Endothelial cell of umbilical vein (primary cell): ENCODE measurements around the gene MTFP1. TPM values are rescaled to one million over a fixed set of nuclear protein-coding genes. Genes with fewer than 3 reads are reported as not detected.

Experiments used
- BruUV-seq: library from RNA; stranded (reverse); fragments of 400-500 nt; replicated peaks from 2 replicates; lab custom pipeline; 2021; lab: Mats Ljungman, UMichigan
- CTCF ChIA-PET: fragments of 300-600, 350-600 bp; sonication (Branson Sonifier 250); formaldehyde crosslinking; loops from one replicate; lab custom pipeline; 2021; ENCODE audit warnings: antibody characterized with exemption, inconsistent platforms; lab: Charles Lee
- POLR2A ChIA-PET: fragments of 300-600, 350-600 bp; sonication (Branson Sonifier 250); formaldehyde crosslinking; loops from one replicate; lab custom pipeline; 2021; ENCODE audit warnings: antibody characterized with exemption, inconsistent platforms; lab: Charles Lee
- DNase-seq: peaks from one replicate; pipeline ENCODE4 v3.0.0-alpha.2; 2011; ENCODE audit warnings: low read depth, low spot score
- FAIRE-seq: peaks from 2 replicates; lab custom pipeline; 2011; peaks lifted over from hg19 to GRCh38; lab: Jason Lieb, UNC
- H2AFZ ChIP-seq: 2 replicates; pipeline ENCODE4 v1.6.0; 2012; ENCODE audit warnings: low read depth, low read length, control low read depth, inconsistent platforms
- H3K27ac ChIP-seq: 2 replicates; pipeline ENCODE4 v1.5.1; 2011; ENCODE audit warnings: low read depth, mild to moderate bottlenecking, control low read depth, low read length, moderate library complexity; ENCODE audit not compliant: insufficient read depth
- H3K27me3 ChIP-seq, 2 experiments: 2 replicates each; pipeline versions ENCODE4 v1.6.0 to v1.6.1; 2011; ENCODE audit warnings: low read length in 2 of 2, mixed read lengths in 1 of 2; ENCODE audit not compliant: control insufficient read depth in 2 of 2, insufficient read depth in 2 of 2
- H3K36me3 ChIP-seq, 2 experiments: 2 replicates in 1 of 2; 3 replicates in 1 of 2; pipeline ENCODE4 v1.5.1; 2011; ENCODE audit warnings: low read length in 2 of 2, mild to moderate bottlenecking in 1 of 2, moderate library complexity in 1 of 2; ENCODE audit not compliant: control insufficient read depth in 2 of 2, insufficient read depth in 2 of 2; ENCODE audit errors: extremely low read depth in 1 of 2
- H3K4me1 ChIP-seq: 3 replicates; pipeline ENCODE4 v1.5.1; 2011; ENCODE audit warnings: mild to moderate bottlenecking, low read length; ENCODE audit not compliant: control insufficient read depth, insufficient read depth; ENCODE audit errors: extremely low read depth
- H3K4me2 ChIP-seq: 2 replicates; pipeline ENCODE4 v1.6.1; 2011; ENCODE audit warnings: low read length, control low read depth, mixed read lengths; ENCODE audit not compliant: insufficient read depth
- H3K4me3 ChIP-seq, 3 experiments: fragments of 200-600 bp in 1 of 3; sonication (generic), shearing (Covaris generic) in 1 of 3; replicated peaks in 1 of 3; 2 replicates each; pipeline ENCODE4 v1.5.1; 2011 to 2016; ENCODE audit warnings: control low read depth in 3 of 3, low read length in 3 of 3, mild to moderate bottlenecking in 2 of 3, inconsistent platforms in 1 of 3, low read depth in 1 of 3, moderate library complexity in 1 of 3; ENCODE audit not compliant: insufficient read depth in 1 of 3
- H3K79me2 ChIP-seq: 2 replicates; pipeline ENCODE4 v1.6.0; 2012; ENCODE audit warnings: low read length, inconsistent platforms; ENCODE audit not compliant: control insufficient read depth, insufficient read depth
- H3K9ac ChIP-seq: replicated peaks from 2 replicates; pipeline ENCODE3; 2011; ENCODE audit warnings: low read length, control low read depth; ENCODE audit not compliant: insufficient read depth; ENCODE audit errors: extremely low read depth
- H3K9me1 ChIP-seq: replicated peaks from 3 replicates; pipeline ENCODE4 v1.6.0; 2011; ENCODE audit warnings: mild to moderate bottlenecking, low read length; ENCODE audit not compliant: control insufficient read depth, insufficient read depth; ENCODE audit errors: extremely low read depth
- H3K9me3 ChIP-seq: replicated peaks from 2 replicates; pipeline ENCODE4 v1.5.1; 2012; ENCODE audit warnings: low read length, inconsistent platforms; ENCODE audit not compliant: control insufficient read depth, insufficient read depth
- H4K20me1 ChIP-seq: replicated peaks from 2 replicates; pipeline ENCODE3; 2011; ENCODE audit warnings: mild to moderate bottlenecking, low read length; ENCODE audit not compliant: control insufficient read depth, insufficient read depth; ENCODE audit errors: extremely low read depth
- CTCF ChIP-seq, 2 donors: IDR thresholded peaks; 1 replicate in 1 of 2; 2 replicates in 1 of 2; pipeline ENCODE4 v1.5.1; 2011; ENCODE audit warnings: low read length in 2 of 2, mild to moderate bottlenecking in 2 of 2, moderate library complexity in 2 of 2, control low read depth in 1 of 2, inconsistent platforms in 1 of 2, low read depth in 1 of 2; ENCODE audit not compliant: insufficient read depth in 1 of 2; ENCODE audit errors: extremely low read depth in 1 of 2
- EZH2 ChIP-seq: IDR thresholded peaks from 2 replicates; pipeline ENCODE4 v1.6.1; 2012; ENCODE audit warnings: borderline replicate concordance, low read depth, mild to moderate bottlenecking, moderate library complexity, low read length, inconsistent platforms; ENCODE audit not compliant: severe bottlenecking
- FOS ChIP-seq: IDR thresholded peaks from 2 replicates; pipeline ENCODE4 v1.6.1; 2011; ENCODE audit warnings: mild to moderate bottlenecking, low read length, moderate library complexity, borderline replicate concordance; ENCODE audit not compliant: insufficient read depth
- GATA2 ChIP-seq: IDR thresholded peaks from 2 replicates; pipeline ENCODE4 v1.7.0; 2011; ENCODE audit warnings: low read depth, mild to moderate bottlenecking, moderate library complexity, mixed read lengths, low read length; ENCODE audit not compliant: insufficient read length, insufficient read depth
- JUN ChIP-seq: IDR thresholded peaks from 2 replicates; pipeline ENCODE4 v1.6.1; 2011; ENCODE audit warnings: borderline replicate concordance, low read depth; ENCODE audit not compliant: insufficient read length, insufficient read depth
- MYC ChIP-seq: IDR thresholded peaks from one replicate; pipeline ENCODE4 v1.6.1; 2011; ENCODE audit warnings: mild to moderate bottlenecking, low read depth, low read length
- POLR2A ChIP-seq: IDR thresholded peaks from 2 replicates; pipeline ENCODE4 v1.6.1; 2012; ENCODE audit warnings: low read depth, mild to moderate bottlenecking, control low read depth, low read length
- POLR2AphosphoS5 ChIP-seq: IDR thresholded peaks from 2 replicates; pipeline ENCODE4 v1.6.1; 2012; ENCODE audit warnings: low read depth, mild to moderate bottlenecking, control low read depth, low read length, moderate library complexity; ENCODE audit not compliant: insufficient read depth
- dilution Hi-C: fragments of 300-500 bp; cut with MboI; formaldehyde crosslinking; loops from one replicate; pipeline ENCODE4 v1.15.0; 2019; ENCODE audit warnings: low sequenced_read_pairs; ENCODE audit not compliant: extremely low pct_ligation_motif_present
- intact Hi-C: fragments of 100-400 bp; cut with micrococcal nuclease; formaldehyde crosslinking; loops from one replicate; pipeline ENCODE4 v1.10.0; 2022
- polyA plus RNA-seq, 4 experiments: library from polyadenylated mRNA; depleted of rRNA in 3 of 4; stranded (reverse) in 3 of 4; unstranded in 1 of 4; fragments of >200 nt; gene quantifications; 2 replicates each; pipeline versions ENCODE4 v1.2.1 to v1.2.3, GENCODE V29; 2011 to 2012; ENCODE audit warnings: missing spikeins in 1 of 4
- total RNA-seq: library from RNA; stranded (reverse); gene quantifications from 2 replicates; pipeline ENCODE4 v1.2.3, GENCODE V29; 2021
- TF ChIP-seq, protein P1 (sequence below): IDR thresholded peaks from 2 replicates; pipeline ENCODE4 v1.6.1; 2011; ENCODE audit not compliant: insufficient read depth, insufficient read length

The MTFP1 gene
- total and polyA plus RNA-seq, 2 donors (not counting 3 experiments of a cell fraction or from before 2014, with no cell fraction given) = 30.3 to 41.9 TPM

GRCh38 chr22:30393885-30394284, 31.7 kb upstream of the MTFP1 start:
- H3K27ac ChIP-seq = no peak overlapping the region
- H3K27me3 ChIP-seq = no peaks in the 10 kb centered on the region
- TF ChIP-seq POLR2AphosphoS5 (no peak), POLR2A (no peak), FOS (no peak), MYC (no peak), EZH2 (no peak), GATA2 (no peak), JUN (no peak), CTCF (IDR thresholded peaks at IDR 0.05; ENCODE audit: extremely low read depth in 1 of 2, insufficient read depth in 1 of 2, low read depth in 1 of 2, low read length in 2 of 2) (no peak)
- TF ChIP-seq, protein P1, sequence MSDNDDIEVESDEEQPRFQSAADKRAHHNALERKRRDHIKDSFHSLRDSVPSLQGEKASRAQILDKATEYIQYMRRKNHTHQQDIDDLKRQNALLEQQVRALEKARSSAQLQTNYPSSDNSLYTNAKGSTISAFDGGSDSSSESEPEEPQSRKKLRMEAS = no peak
- peaks cover 25% of the 10 kb centered on the region for H3K79me2 ChIP-seq
- FAIRE-seq = no peak
- peaks cover 21% of the 10 kb centered on the region for H3K4me1 ChIP-seq
- H3K4me3 ChIP-seq = no peak overlapping the region
- H3K9me3 ChIP-seq = no peaks in the 10 kb centered on the region
- no peaks in the 10 kb centered on the region for H3K36me3 ChIP-seq
- no peak overlapping the region for H2AFZ ChIP-seq
- no TSS peak for BruUV-seq
- H3K9me1 ChIP-seq = no peaks in the 10 kb centered on the region
- no peak overlapping the region for H3K9ac ChIP-seq
- no peak overlapping the region for H3K4me2 ChIP-seq
- no peaks in the 10 kb centered on the region for H4K20me1 ChIP-seq
- intact Hi-C loops (loop anchor here (5.0 kb wide), 1 partner anchor 213 kb away; the partner anchor contains the start of gene TCN2), dilution Hi-C loops (no loop called here)
- no peak for DNase-seq
- ChIA-PET POLR2A (interaction anchor here (0.5 to 1.1 kb wide), 2 partner anchors 17 to 31 kb away, joined by 5 to 7 read pairs; no protein-coding TSS in a partner anchor), CTCF (no interaction called here)
